OCI-LY3 (cell line): Measurements from ENCODE around the gene CNIH1.

Source experiments
- H2AFZ ChIP-seq: fragments of 200-600, 300-600 bp; shearing (Covaris generic); 2 replicates; pipeline ENCODE4 v1.6.0; 2014; ENCODE audit warnings: antibody characterized with exemption, low read depth, low read length
- H3K27ac ChIP-seq: fragments of 200-600, 300-600 bp; sonication (generic); 2 replicates; pipeline ENCODE4 v1.5.1; 2014; ENCODE audit warnings: mild to moderate bottlenecking, low read length, moderate library complexity, mixed read lengths
- H3K27me3 ChIP-seq: fragments of 200-600, 300-600 bp; sonication (generic); 2 replicates; pipeline ENCODE4 v1.6.1; 2014; ENCODE audit warnings: low read depth, low read length, mixed read lengths
- H3K36me3 ChIP-seq: fragments of 200-600, 300-600 bp; sonication (generic); replicated peaks from 2 replicates; pipeline ENCODE3; 2014; ENCODE audit warnings: low read depth, low read length, mixed read lengths
- H3K4me1 ChIP-seq: fragments of 300-600, 200-600 bp; sonication (generic); 2 replicates; pipeline ENCODE4 v1.6.1; 2014; ENCODE audit warnings: low read length, mixed read lengths
- H3K4me2 ChIP-seq: fragments of 200-600, 300-600 bp; sonication (generic); 2 replicates; pipeline ENCODE4 v1.6.1; 2014; ENCODE audit warnings: low read length, mixed read lengths
- H3K4me3 ChIP-seq: fragments of 300-600, 200-600 bp; sonication (generic); 2 replicates; pipeline ENCODE4 v1.5.1; 2014; ENCODE audit warnings: antibody characterized with exemption, mild to moderate bottlenecking, low read length, moderate library complexity
- H3K79me2 ChIP-seq: fragments of 300-600, 200-600 bp; shearing (Covaris generic); 2 replicates; pipeline ENCODE4 v1.6.1; 2014; ENCODE audit warnings: mild to moderate bottlenecking, low read length, mixed read lengths
- H3K9ac ChIP-seq: fragments of 300-600, 200-600 bp; shearing (Covaris generic); 2 replicates; pipeline ENCODE4 v1.6.0; 2014; ENCODE audit warnings: mild to moderate bottlenecking, low read length, moderate library complexity
- H3K9me3 ChIP-seq: fragments of 200-600, 300-600 bp; shearing (Covaris generic); 2 replicates; pipeline ENCODE4 v1.6.1; 2014; ENCODE audit warnings: low read length, mixed read lengths; ENCODE audit not compliant: insufficient read depth
- H4K20me1 ChIP-seq: fragments of 200-600, 300-600 bp; sonication (generic); 2 replicates; pipeline ENCODE4 v1.6.1; 2016; ENCODE audit warnings: low read length, mixed read lengths; ENCODE audit not compliant: insufficient read depth
- EZH2phosphoT487 ChIP-seq: fragments of 200-600 bp; shearing (Covaris generic); IDR thresholded peaks from 2 replicates; pipeline ENCODE4 v1.6.1; 2018; ENCODE audit warnings: antibody characterized with exemption, mixed run types, low read depth
- TF ChIP-seq, protein P1 (sequence below): fragments of 200-600, 300-600 bp; sonication (generic); IDR thresholded peaks from 2 replicates; pipeline ENCODE4 v1.5.1; 2014; ENCODE audit warnings: antibody characterized with exemption, low read length, low read depth

CNIH1 gene

DNA sequence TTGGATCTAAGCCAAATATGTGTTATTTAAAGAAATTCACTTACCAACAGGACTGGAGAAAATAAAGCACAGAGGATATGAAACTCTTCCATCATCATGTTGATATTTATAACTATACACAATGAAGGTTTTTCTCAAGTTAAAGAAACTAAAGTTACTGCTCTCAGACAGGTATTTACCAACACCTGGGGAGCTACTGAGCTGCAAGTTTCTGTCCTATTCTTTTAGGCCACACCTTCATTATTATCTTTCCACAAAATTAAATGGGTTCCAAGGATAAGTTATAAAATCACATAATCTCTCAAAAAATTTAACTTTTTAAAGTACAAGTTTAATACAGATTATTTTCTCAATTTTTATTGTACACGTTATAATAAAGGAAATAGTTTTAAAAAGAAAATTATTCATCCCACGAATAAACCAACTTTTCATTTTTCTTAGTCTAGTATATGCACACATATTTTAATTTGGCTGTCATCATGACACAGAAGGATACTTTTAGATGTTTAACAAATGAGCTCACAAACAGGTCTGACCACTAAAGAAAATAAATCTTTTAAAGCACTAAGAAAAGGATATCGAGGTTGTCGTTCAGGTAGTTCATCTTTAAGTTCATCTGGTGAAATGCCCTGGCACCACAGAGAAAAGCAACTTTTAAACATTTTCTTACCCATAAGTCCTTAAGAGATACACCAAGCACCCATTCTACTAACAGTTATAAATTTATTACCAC, 39.8 kb upstream of the CNIH1 start:
- no peak overlapping the region for H3K4me3 ChIP-seq
- H3K4me2 ChIP-seq, result no peak overlapping the region
- no peak overlapping the region for H3K27ac ChIP-seq
- peaks cover 33% of the 10 kb centered on the region for H3K4me1 ChIP-seq
- H3K9me3 ChIP-seq, result no peaks in the 10 kb centered on the region
- H4K20me1 ChIP-seq, result peaks cover 22% of the 10 kb centered on the region
- no peaks in the 10 kb centered on the region for H3K27me3 ChIP-seq
- H3K9ac ChIP-seq, result no peak overlapping the region
- H3K36me3 ChIP-seq, result peaks cover 22% of the 10 kb centered on the region
- no peak overlapping the region for H2AFZ ChIP-seq
- no peak for TF ChIP-seq EZH2phosphoT487
- TF ChIP-seq, protein P1, sequence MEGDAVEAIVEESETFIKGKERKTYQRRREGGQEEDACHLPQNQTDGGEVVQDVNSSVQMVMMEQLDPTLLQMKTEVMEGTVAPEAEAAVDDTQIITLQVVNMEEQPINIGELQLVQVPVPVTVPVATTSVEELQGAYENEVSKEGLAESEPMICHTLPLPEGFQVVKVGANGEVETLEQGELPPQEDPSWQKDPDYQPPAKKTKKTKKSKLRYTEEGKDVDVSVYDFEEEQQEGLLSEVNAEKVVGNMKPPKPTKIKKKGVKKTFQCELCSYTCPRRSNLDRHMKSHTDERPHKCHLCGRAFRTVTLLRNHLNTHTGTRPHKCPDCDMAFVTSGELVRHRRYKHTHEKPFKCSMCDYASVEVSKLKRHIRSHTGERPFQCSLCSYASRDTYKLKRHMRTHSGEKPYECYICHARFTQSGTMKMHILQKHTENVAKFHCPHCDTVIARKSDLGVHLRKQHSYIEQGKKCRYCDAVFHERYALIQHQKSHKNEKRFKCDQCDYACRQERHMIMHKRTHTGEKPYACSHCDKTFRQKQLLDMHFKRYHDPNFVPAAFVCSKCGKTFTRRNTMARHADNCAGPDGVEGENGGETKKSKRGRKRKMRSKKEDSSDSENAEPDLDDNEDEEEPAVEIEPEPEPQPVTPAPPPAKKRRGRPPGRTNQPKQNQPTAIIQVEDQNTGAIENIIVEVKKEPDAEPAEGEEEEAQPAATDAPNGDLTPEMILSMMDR, result no peak
- peaks cover 36% of the 10 kb centered on the region for H3K79me2 ChIP-seq

DNA sequence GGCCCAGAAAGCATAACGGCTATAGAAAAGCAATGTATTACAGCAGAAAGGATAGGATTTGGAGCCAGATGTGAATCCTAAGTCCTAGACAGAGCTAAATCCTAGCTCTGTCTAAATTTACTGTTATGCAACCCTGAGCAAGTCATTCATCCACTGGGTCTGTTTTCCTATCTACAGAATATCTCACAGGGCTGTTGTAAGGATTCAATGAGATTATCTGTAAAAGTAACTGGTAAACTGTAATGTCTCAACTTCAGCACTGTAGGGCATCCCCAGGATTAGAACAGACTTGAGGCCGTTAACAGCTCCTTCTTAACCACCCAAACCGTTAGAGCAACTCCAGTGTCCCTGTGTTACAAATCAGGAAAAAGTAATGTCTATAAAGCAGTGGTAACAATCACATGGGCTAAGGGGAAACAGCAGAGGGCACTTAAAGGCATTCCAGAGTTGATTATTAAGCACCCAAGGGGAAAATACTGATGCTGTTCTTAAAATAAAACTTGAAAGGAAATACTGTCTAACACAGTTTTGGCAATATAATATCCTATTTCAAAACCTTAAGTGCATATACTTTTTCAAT, 37.6 kb upstream of the CNIH1 start:
- Histone ChIP-seq H3K79me2 (peaks cover 14% of the 10 kb centered on the region), H3K9me3 (no peaks in the 10 kb centered on the region), H2AFZ (no peak overlapping the region), H3K27ac (no peak overlapping the region), H4K20me1 (0 out of 2 replicates have a peak, but pooled peaks cover 7% of the 10 kb centered on the region), H3K27me3 (no peaks in the 10 kb centered on the region), H3K36me3 (peaks cover 26% of the 10 kb centered on the region), H3K4me3 (no peak overlapping the region), H3K4me1 (peaks cover 21% of the 10 kb centered on the region), H3K9ac (no peak overlapping the region), H3K4me2 (no peak overlapping the region)
- no peak for TF ChIP-seq EZH2phosphoT487
- TF ChIP-seq, protein P1, result no peak

DNA sequence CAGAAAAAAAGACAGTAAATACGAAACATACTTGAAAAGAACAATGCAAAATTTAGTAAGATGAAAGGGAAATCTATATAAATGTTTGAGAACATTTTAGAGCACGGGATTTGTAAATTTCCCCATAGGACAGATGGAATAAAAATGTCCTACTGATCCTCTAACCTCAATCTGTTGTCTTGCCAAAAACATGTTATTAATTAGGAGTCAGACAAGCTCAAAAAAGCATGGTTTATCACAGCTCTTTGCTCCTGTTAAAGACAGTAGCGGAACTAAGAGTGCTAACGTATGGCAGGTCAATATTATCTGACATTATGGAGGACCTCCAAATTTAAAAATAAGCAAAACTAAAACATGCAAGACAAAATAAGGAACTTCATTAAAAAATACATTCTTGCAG, 34.7 kb upstream of the CNIH1 start:
- H3K27me3 ChIP-seq, result no peaks in the 10 kb centered on the region
- no peak overlapping the region for H3K27ac ChIP-seq
- H3K36me3 ChIP-seq, result peaks cover 13% of the 10 kb centered on the region
- peaks cover 10% of the 10 kb centered on the region for H3K4me1 ChIP-seq
- no peak overlapping the region for H3K4me2 ChIP-seq
- H3K9me3 ChIP-seq, result no peaks in the 10 kb centered on the region
- no peak for TF ChIP-seq EZH2phosphoT487
- TF ChIP-seq, protein P1, result no peak
- H3K79me2 ChIP-seq, result no peaks in the 10 kb centered on the region
- no peak overlapping the region for H3K4me3 ChIP-seq
- no peak overlapping the region for H2AFZ ChIP-seq
- H4K20me1 ChIP-seq, result no peaks in the 10 kb centered on the region
- no peak overlapping the region for H3K9ac ChIP-seq

DNA sequence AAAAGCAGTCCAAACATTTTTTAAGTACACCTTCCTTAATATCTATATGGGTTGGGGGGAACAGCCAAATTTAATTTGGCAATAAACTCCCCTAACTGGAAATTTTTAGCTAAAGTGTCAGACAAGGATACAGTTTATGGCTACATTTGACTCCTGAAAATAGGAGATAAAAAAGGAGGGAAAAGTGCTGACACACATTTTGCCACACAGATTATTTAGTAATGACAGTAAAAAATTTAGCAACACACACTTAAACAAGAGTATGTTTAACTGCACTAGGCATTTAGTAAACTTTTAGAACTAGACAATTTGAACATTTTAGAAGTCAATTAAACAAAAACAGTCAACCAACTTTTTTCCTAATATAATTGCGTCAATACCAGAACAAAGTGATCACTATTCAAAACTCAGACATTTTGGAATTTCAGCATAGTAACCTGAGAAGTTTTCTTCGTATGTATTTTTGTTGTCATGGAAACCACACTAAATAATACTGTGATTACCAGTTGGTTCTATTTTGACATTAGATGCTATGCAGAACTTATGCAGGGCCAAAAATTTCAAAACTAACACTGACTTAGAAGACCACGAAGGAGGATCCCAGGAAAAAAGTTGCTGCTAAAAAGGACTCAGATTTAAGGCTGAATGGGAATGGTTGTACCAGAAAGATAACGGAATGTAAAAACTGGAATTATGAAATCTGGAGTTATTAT, 34.2 kb upstream of the CNIH1 start:
- no peak overlapping the region for H3K9ac ChIP-seq
- no peak overlapping the region for H2AFZ ChIP-seq
- peaks cover 10% of the 10 kb centered on the region for H3K4me1 ChIP-seq
- H3K79me2 ChIP-seq, result no peaks in the 10 kb centered on the region
- H3K4me3 ChIP-seq, result no peak overlapping the region
- no peaks in the 10 kb centered on the region for H3K9me3 ChIP-seq
- no peak for TF ChIP-seq EZH2phosphoT487
- H4K20me1 ChIP-seq, result no peaks in the 10 kb centered on the region
- H3K4me2 ChIP-seq, result no peak overlapping the region
- H3K27me3 ChIP-seq, result no peaks in the 10 kb centered on the region
- no peak overlapping the region for H3K27ac ChIP-seq
- peaks cover 13% of the 10 kb centered on the region for H3K36me3 ChIP-seq
